Measurements from ENCODE around the gene SHC3.

SHC3 gene

GRCh38 chr9:89168901-89169813 lies 9.5 kb downstream of the SHC3 start:
- POLR2A ChIA-PET: no interaction called here
- TF ChIP-seq NFRKB (IDR thresholded peaks at IDR 0.05) (no peak), ZNF384 (IDR thresholded peaks at IDR 0.05) (no peak), BHLHE40 (IDR thresholded peaks at IDR 0.05; ENCODE audit: borderline replicate concordance) (no peak), LEF1 (IDR thresholded peaks at IDR 0.05; ENCODE audit: borderline replicate concordance) (no peak), TARDBP (IDR thresholded peaks at IDR 0.05) (no peak), FOXA1 (IDR thresholded peaks at IDR 0.05) (no peak), HDGF (IDR thresholded peaks at IDR 0.05; ENCODE audit: borderline replicate concordance) (no peak), ARNT (IDR thresholded peaks at IDR 0.05) (no peak), CTBP1 (IDR thresholded peaks at IDR 0.05; ENCODE audit: borderline replicate concordance) (no peak), SP1 (IDR thresholded peaks at IDR 0.05) (no peak), FOXK2 (IDR thresholded peaks at IDR 0.05) (no peak), FOXM1 (IDR thresholded peaks at IDR 0.05; ENCODE audit: borderline replicate concordance) (no peak), L3MBTL2 (conservative IDR thresholded peaks at IDR 0.05) (no peak), SUZ12 (IDR thresholded peaks at IDR 0.05) (no peak), ELF4 (IDR thresholded peaks at IDR 0.05) (no peak)
- TF ChIP-seq, protein P1, sequence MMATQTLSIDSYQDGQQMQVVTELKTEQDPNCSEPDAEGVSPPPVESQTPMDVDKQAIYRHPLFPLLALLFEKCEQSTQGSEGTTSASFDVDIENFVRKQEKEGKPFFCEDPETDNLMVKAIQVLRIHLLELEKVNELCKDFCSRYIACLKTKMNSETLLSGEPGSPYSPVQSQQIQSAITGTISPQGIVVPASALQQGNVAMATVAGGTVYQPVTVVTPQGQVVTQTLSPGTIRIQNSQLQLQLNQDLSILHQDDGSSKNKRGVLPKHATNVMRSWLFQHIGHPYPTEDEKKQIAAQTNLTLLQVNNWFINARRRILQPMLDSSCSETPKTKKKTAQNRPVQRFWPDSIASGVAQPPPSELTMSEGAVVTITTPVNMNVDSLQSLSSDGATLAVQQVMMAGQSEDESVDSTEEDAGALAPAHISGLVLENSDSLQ (IDR thresholded peaks at IDR 0.05): no peak
- no peak for DNase-seq (ENCODE audit: extremely low spot score)
- CTCF ChIA-PET: no interaction called here

GRCh38 chr9:89167788-89168187 lies 10.8 kb downstream of the SHC3 start:
- no peak for DNase-seq (ENCODE audit: extremely low spot score)
- TF ChIP-seq LEF1 (IDR thresholded peaks at IDR 0.05; ENCODE audit: borderline replicate concordance): no peak
- TF ChIP-seq, protein P1 (IDR thresholded peaks at IDR 0.05): no peak
- TF ChIP-seq SP1 (IDR thresholded peaks at IDR 0.05): no peak
- TF ChIP-seq BHLHE40 (IDR thresholded peaks at IDR 0.05; ENCODE audit: borderline replicate concordance): no peak
- no peak for TF ChIP-seq FOXK2 (IDR thresholded peaks at IDR 0.05)
- TF ChIP-seq SUZ12 (IDR thresholded peaks at IDR 0.05): no peak
- no peak for TF ChIP-seq HDGF (IDR thresholded peaks at IDR 0.05; ENCODE audit: borderline replicate concordance)
- TF ChIP-seq ARNT (IDR thresholded peaks at IDR 0.05): no peak
- TF ChIP-seq ZNF384 (IDR thresholded peaks at IDR 0.05): no peak
- ChIA-PET CTCF (no interaction called here), POLR2A (interaction anchor here (1.0 kb wide), 1 partner anchor 12 kb away, joined by 3 read pairs; no protein-coding TSS in a partner anchor)

DNA sequence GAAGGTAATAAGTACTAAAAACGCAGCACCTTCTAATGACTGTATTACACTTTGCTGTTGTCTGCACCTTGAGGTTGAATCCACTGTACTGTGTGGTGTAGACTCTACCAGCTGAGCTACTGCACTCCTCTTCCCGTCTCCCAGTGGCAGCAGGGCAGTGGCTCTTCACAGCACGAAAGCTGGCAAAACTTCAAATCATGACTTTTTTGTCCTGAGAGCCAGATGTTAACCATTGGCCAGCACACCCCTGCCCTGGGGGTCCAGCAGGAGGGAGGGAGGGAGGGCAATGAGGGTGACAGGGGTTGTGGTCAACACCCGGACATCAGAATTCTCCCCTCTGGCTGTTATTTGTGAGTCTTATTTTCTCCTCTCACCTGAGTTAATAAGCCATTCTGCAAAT lies 11.8 kb downstream of the SHC3 start:
- no peak for TF ChIP-seq NFRKB (IDR thresholded peaks at IDR 0.05)
- TF ChIP-seq FOXM1 (IDR thresholded peaks at IDR 0.05; ENCODE audit: borderline replicate concordance): no peak
- no peak for TF ChIP-seq HDGF (IDR thresholded peaks at IDR 0.05; ENCODE audit: borderline replicate concordance)
- no peak for TF ChIP-seq FOXK2 (IDR thresholded peaks at IDR 0.05)
- TF ChIP-seq ZNF384 (IDR thresholded peaks at IDR 0.05): no peak
- no peak for TF ChIP-seq L3MBTL2 (conservative IDR thresholded peaks at IDR 0.05)
- no peak for TF ChIP-seq CTBP1 (IDR thresholded peaks at IDR 0.05; ENCODE audit: borderline replicate concordance)
- no peak for TF ChIP-seq BHLHE40 (IDR thresholded peaks at IDR 0.05; ENCODE audit: borderline replicate concordance)
- TF ChIP-seq TARDBP (IDR thresholded peaks at IDR 0.05): no peak
- TF ChIP-seq, protein P1 (IDR thresholded peaks at IDR 0.05): no peak
- TF ChIP-seq FOXA1 (IDR thresholded peaks at IDR 0.05): no peak
- no peak for TF ChIP-seq SP1 (IDR thresholded peaks at IDR 0.05)
- no peak for TF ChIP-seq SUZ12 (IDR thresholded peaks at IDR 0.05)
- CTCF ChIA-PET: no interaction called here
- POLR2A ChIA-PET: interaction anchor here (1.0 kb wide), 1 partner anchor 13 kb away, joined by 3 read pairs; no protein-coding TSS in a partner anchor
- DNase-seq (ENCODE audit: extremely low spot score): no peak

GRCh38 chr9:89165880-89166279 lies 12.7 kb downstream of the SHC3 start:
- ChIA-PET POLR2A (no interaction called here), CTCF (no interaction called here)
- TF ChIP-seq CTBP1 (IDR thresholded peaks at IDR 0.05; ENCODE audit: borderline replicate concordance) (no peak), NFRKB (IDR thresholded peaks at IDR 0.05) (no peak)
- DNase-seq (ENCODE audit: extremely low spot score): no peak

DNA sequence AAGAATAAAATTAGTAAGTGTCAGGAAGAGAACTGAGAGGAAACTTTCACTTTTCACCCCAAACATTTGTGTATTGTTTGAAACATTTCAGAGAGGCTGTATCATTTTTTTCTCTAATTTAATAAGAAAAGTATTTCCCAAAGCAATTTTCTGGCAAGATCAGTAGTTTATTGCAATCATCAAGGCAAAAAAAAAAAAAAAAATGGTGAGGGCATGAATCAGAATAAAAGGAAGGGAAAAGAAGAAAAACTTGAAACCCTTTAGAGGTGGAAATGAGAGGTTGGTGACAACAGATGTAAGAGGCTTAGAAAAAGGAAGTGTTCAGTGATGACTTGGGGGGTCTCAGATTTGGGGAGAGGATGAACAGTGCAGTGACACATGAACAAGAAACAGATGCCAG lies 13.3 kb downstream of the SHC3 start:
- no peak for TF ChIP-seq SUZ12 (IDR thresholded peaks at IDR 0.05)
- no peak for TF ChIP-seq BHLHE40 (IDR thresholded peaks at IDR 0.05; ENCODE audit: borderline replicate concordance)
- no peak for TF ChIP-seq CTBP1 (IDR thresholded peaks at IDR 0.05; ENCODE audit: borderline replicate concordance)
- TF ChIP-seq SP1 (IDR thresholded peaks at IDR 0.05): no peak
- TF ChIP-seq ZNF384 (IDR thresholded peaks at IDR 0.05): no peak
- TF ChIP-seq TARDBP (IDR thresholded peaks at IDR 0.05): no peak
- no peak for TF ChIP-seq FOXM1 (IDR thresholded peaks at IDR 0.05; ENCODE audit: borderline replicate concordance)
- TF ChIP-seq ARNT (IDR thresholded peaks at IDR 0.05): no peak
- no peak for TF ChIP-seq ELF4 (IDR thresholded peaks at IDR 0.05)
- no peak for TF ChIP-seq NFRKB (IDR thresholded peaks at IDR 0.05)
- TF ChIP-seq HDGF (IDR thresholded peaks at IDR 0.05; ENCODE audit: borderline replicate concordance): no peak
- TF ChIP-seq, protein P1 (IDR thresholded peaks at IDR 0.05): no peak
- TF ChIP-seq L3MBTL2 (conservative IDR thresholded peaks at IDR 0.05): no peak
- no peak for TF ChIP-seq LEF1 (IDR thresholded peaks at IDR 0.05; ENCODE audit: borderline replicate concordance)
- TF ChIP-seq FOXK2 (IDR thresholded peaks at IDR 0.05): no peak
- TF ChIP-seq FOXA1 (IDR thresholded peaks at IDR 0.05): no peak
- CTCF ChIA-PET: no interaction called here
- POLR2A ChIA-PET: no interaction called here
- no peak for DNase-seq (ENCODE audit: extremely low spot score)
